Bronchial epithelial cell (primary cell): ENCODE data around the gene WDR1. TPM values are rescaled to one million over a fixed set of nuclear protein-coding genes. Genes with fewer than 3 reads are reported as not detected.
A peak's percentile ranks its signal among the peaks of the same experiment; 100 is the strongest.

Source experiments
- DNase-seq: peaks from one replicate; pipeline ENCODE4 v3.0.0-alpha.2; 2010; ENCODE audit warnings: low read depth
- FAIRE-seq: peaks from 2 replicates; lab custom pipeline; 2011; peaks lifted over from hg19 to GRCh38; lab: Jason Lieb, UNC
- H3K27me3 ChIP-seq: 2 replicates; pipeline ENCODE4 v1.5.1; 2011; ENCODE audit warnings: low read length; ENCODE audit not compliant: control insufficient read depth, insufficient read depth
- H3K36me3 ChIP-seq: 2 replicates; pipeline ENCODE4 v1.5.1; 2011; ENCODE audit warnings: low read length; ENCODE audit not compliant: control insufficient read depth, insufficient read depth
- H3K4me3 ChIP-seq: 2 replicates; pipeline ENCODE4 v1.5.1; 2011; ENCODE audit warnings: mild to moderate bottlenecking, low read depth, low read length, control low read depth
- CTCF ChIP-seq: IDR thresholded peaks from 2 replicates; pipeline ENCODE4 v1.5.1; 2011; ENCODE audit warnings: mild to moderate bottlenecking, moderate library complexity, low read length, control low read depth, inconsistent platforms; ENCODE audit not compliant: insufficient read depth, severe bottlenecking
- total RNA-seq: library from RNA; depleted of rRNA; stranded (reverse); fragments of >200 nt; gene quantifications from 2 replicates; pipeline ENCODE4 v1.2.1, GENCODE V29; 2014

The WDR1 gene
- total RNA-seq, 1 donor from 2014 or later, result 290 TPM

GRCh38 chr4:10114607-10115006 is 2.0 kb downstream of the WDR1 start:
- no peak for FAIRE-seq
- DNase-seq, result no peak
- no peak overlapping the region for H3K4me3 ChIP-seq
- no peaks in the 10 kb centered on the region for H3K27me3 ChIP-seq
- TF ChIP-seq CTCF, result no peak
- H3K36me3 ChIP-seq, result peaks cover 33% of the 10 kb centered on the region

GRCh38 chr4:10114147-10114546 is 2.5 kb downstream of the WDR1 start:
- TF ChIP-seq CTCF, result no peak
- H3K36me3 ChIP-seq, result peaks cover 33% of the 10 kb centered on the region
- no peak overlapping the region for H3K4me3 ChIP-seq
- H3K27me3 ChIP-seq, result no peaks in the 10 kb centered on the region
- FAIRE-seq, result no peak
- no peak for DNase-seq

- FAIRE-seq, result no peak
- Histone ChIP-seq H3K27me3 (no peaks in the 10 kb centered on the region), H3K36me3 (peaks cover 33% of the 10 kb centered on the region), H3K4me3 (no peak overlapping the region)
- TF ChIP-seq CTCF, result no peak
- no peak for DNase-seq
Measured at GRCh38 chr4:10113362-10114047, 3.1 kb downstream of the WDR1 start.

- no peak for TF ChIP-seq CTCF
- peaks cover 37% of the 10 kb centered on the region for H3K36me3 ChIP-seq
- no peaks in the 10 kb centered on the region for H3K27me3 ChIP-seq
- DNase-seq, result no peak
- FAIRE-seq, result no peak
- no peak overlapping the region for H3K4me3 ChIP-seq
Measured at GRCh38 chr4:10112658-10113284, 3.8 kb downstream of the WDR1 start.

- Histone ChIP-seq H3K27me3 (no peaks in the 10 kb centered on the region), H3K4me3 (no peak overlapping the region), H3K36me3 (peaks cover 39% of the 10 kb centered on the region)
- no peak for DNase-seq
- TF ChIP-seq CTCF, result no peak
- FAIRE-seq, result peak; percentile 87
Measured at GRCh38 chr4:10111067-10111801, 5.4 kb downstream of the WDR1 start.
